ENCODE measurements around the gene LTA.

LTA gene

GRCh38 chr6:31543639-31544038 lies 28.4 kb upstream of the LTA start:
- no peak for DNase-seq (ENCODE audit: extremely low read depth, low read depth)
- no peak overlapping the region for H3K4me3 ChIP-seq (replicated peaks; ENCODE audit: low read depth, low read length)
- no peak for TF ChIP-seq CTCF (IDR thresholded peaks at IDR 0.05; ENCODE audit: low read depth, low read length, missing control alignments)

DNA sequence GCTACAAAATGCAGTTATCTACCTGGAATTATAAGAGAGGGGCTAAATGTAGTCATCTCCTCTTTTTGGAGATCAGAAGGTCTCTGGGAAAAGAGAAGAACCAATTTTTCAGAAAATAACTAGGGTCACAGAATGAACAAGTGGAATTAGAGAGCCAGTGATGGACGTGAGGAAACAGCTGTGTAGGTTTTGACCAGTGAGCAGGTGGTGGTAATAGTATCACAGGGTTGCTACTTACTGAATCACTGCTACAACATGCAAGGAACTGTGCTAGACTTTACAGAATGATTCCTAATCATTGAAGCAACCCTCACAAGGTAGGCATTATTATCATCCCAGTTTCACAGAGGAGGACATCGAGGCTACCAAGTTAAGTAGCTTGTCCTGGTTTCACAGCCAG lies 27.4 kb upstream of the LTA start:
- no peak for DNase-seq (ENCODE audit: extremely low read depth, low read depth)
- TF ChIP-seq CTCF (IDR thresholded peaks at IDR 0.05; ENCODE audit: low read depth, low read length, missing control alignments) = no peak
- no peak overlapping the region for H3K4me3 ChIP-seq (replicated peaks; ENCODE audit: low read depth, low read length)

- no peak for TF ChIP-seq CTCF (IDR thresholded peaks at IDR 0.05; ENCODE audit: low read depth, low read length, missing control alignments)
- no peak for DNase-seq (ENCODE audit: extremely low read depth, low read depth)
- no peak overlapping the region for H3K4me3 ChIP-seq (replicated peaks; ENCODE audit: low read depth, low read length)
These were observed 26.8 kb upstream of the LTA start for GRCh38 chr6:31545291-31545690.

GRCh38 chr6:31546339-31546957 lies 25.6 kb upstream of the LTA start, which contains the start of gene ATP6V1G2:
Gene ATP6V1G2 (minus strand): TSS chr6:31546608. CDS start chr6:31546559, 49 bp downstream.
- peak within 1 kb of the TSS; percentile 43 for H3K4me3 ChIP-seq (replicated peaks; ENCODE audit: low read depth, low read length)
- peak; percentile 87 for DNase-seq (ENCODE audit: extremely low read depth, low read depth)
- peak; percentile 100 for TF ChIP-seq CTCF (IDR thresholded peaks at IDR 0.05; ENCODE audit: low read depth, low read length, missing control alignments)

GRCh38 chr6:31546958-31547726 lies 24.9 kb upstream of the LTA start, which contains the start of gene NFKBIL1:
Gene NFKBIL1 (plus strand): TSS chr6:31547608. CDS start chr6:31547695, 87 bp downstream.
- H3K4me3 ChIP-seq (replicated peaks; ENCODE audit: low read depth, low read length) = peak within 1 kb of the TSS; percentile 43
- TF ChIP-seq CTCF (IDR thresholded peaks at IDR 0.05; ENCODE audit: low read depth, low read length, missing control alignments) = no peak
- DNase-seq (ENCODE audit: extremely low read depth, low read depth) = peak; percentile 94

DNA sequence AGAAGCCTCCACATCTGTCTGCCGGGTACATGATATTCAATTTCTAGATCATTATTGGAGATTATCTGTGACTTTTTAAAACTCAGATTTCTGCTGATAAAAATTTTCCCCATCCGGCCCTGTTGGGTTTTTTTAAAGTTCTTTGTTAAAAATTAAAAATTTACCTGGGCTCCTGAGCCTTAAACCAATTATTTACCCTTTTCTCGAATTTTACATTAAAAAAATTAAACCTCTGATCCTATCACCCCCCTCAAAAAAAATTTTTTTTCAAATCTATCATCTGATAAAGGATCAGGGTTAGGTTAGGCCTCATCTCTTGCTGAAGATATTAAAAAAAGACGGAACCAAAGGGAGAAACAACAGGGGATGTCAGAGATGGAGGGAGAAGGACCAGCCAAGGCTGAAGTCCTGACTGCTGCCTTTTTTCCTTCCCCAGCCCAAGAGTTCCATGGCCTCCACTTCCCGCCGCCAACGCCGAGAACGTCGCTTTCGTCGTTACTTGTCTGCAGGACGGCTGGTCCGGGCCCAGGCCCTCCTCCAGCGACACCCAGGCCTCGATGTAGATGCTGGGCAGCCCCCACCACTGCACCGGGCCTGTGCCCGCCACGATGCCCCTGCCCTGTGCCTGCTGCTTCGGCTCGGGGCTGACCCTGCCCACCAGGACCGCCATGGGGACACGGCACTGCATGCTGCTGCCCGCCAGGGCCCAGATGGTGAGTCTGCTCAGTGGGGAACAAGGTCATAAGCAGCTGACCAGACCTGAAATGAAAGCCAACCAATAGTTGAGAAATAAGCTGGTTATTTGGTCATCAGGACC lies 24.2 kb upstream of the LTA start:
- DNase-seq (ENCODE audit: extremely low read depth, low read depth) = no peak
- TF ChIP-seq CTCF (IDR thresholded peaks at IDR 0.05; ENCODE audit: low read depth, low read length, missing control alignments) = no peak
- peak overlapping the region; percentile 43 for H3K4me3 ChIP-seq (replicated peaks; ENCODE audit: low read depth, low read length)
